LNCaP clone FGC (cell line): ENCODE data around the gene HYCC1.

Experiments
- DNase-seq: peaks from one replicate; pipeline ENCODE4 v3.0.0-alpha.2; 2011; ENCODE audit warnings: low read depth
- H3K4me3 ChIP-seq: 2 replicates; pipeline ENCODE4 v1.5.1; 2011; ENCODE audit warnings: mild to moderate bottlenecking, low read depth, low read length, control low read depth
- CTCF ChIP-seq: IDR thresholded peaks from 2 replicates; pipeline ENCODE4 v1.5.1; 2012; ENCODE audit warnings: mild to moderate bottlenecking; ENCODE audit not compliant: control insufficient read depth, insufficient read depth; ENCODE audit errors: extremely low read depth

The HYCC1 gene

GRCh38 chr7:22995011-22995410 is 18.9 kb downstream of the HYCC1 start:
- no peak overlapping the region for H3K4me3 ChIP-seq
- no peak for TF ChIP-seq CTCF
- no peak for DNase-seq

GRCh38 chr7:22992874-22993840 is 20.8 kb downstream of the HYCC1 start:
- TF ChIP-seq CTCF, result no peak
- no peak overlapping the region for H3K4me3 ChIP-seq
- DNase-seq, result no peak

- no peak for DNase-seq
- no peak for TF ChIP-seq CTCF
- H3K4me3 ChIP-seq, result no peak overlapping the region
These were observed 23.4 kb downstream of the HYCC1 start for GRCh38 chr7:22990588-22990949.

- TF ChIP-seq CTCF, result no peak
- H3K4me3 ChIP-seq, result no peak overlapping the region
- DNase-seq, result no peak
These were observed 24.0 kb downstream of the HYCC1 start for GRCh38 chr7:22989643-22990587.

- no peak for TF ChIP-seq CTCF
- no peak overlapping the region for H3K4me3 ChIP-seq
- no peak for DNase-seq
These were observed 28.5 kb downstream of the HYCC1 start for GRCh38 chr7:22985436-22985835.

GRCh38 chr7:22983257-22983855 is 30.6 kb downstream of the HYCC1 start:
- no peak overlapping the region for H3K4me3 ChIP-seq
- DNase-seq, result no peak
- TF ChIP-seq CTCF, result no peak
